Muscle layer of duodenum (tissue), 2 donors: Measurements from ENCODE around the gene ARHGEF28.

Experiments used
- H3K27ac ChIP-seq: one replicate; pipeline ENCODE4 v1.7.0; 2013; ENCODE audit warnings: mild to moderate bottlenecking, low read length
- H3K27me3 ChIP-seq: one replicate; pipeline ENCODE4 v1.7.0; 2013; ENCODE audit warnings: low read depth, mild to moderate bottlenecking, control low read depth, low read length
- H3K36me3 ChIP-seq, 2 donors: one replicate each; pipeline ENCODE4 v1.7.0; 2013; ENCODE audit warnings: low read length in 2 of 2, control low read depth in 1 of 2, mild to moderate bottlenecking in 1 of 2; ENCODE audit not compliant: insufficient read depth in 2 of 2, control insufficient read depth in 1 of 2
- H3K4me1 ChIP-seq, 2 donors: one replicate each; pipeline ENCODE4 v1.7.0; 2013; ENCODE audit warnings: low read length in 2 of 2, mild to moderate bottlenecking in 2 of 2, control low read depth in 1 of 2, moderate library complexity in 1 of 2; ENCODE audit not compliant: insufficient read depth in 2 of 2, control insufficient read depth in 1 of 2
- H3K4me3 ChIP-seq, 2 donors: one replicate each; pipeline ENCODE4 v1.7.0; 2013; ENCODE audit warnings: low read length in 2 of 2, low read depth in 1 of 2, mild to moderate bottlenecking in 1 of 2
- H3K9me3 ChIP-seq, 2 donors: one replicate each; pipeline ENCODE4 v1.7.0; 2013; ENCODE audit warnings: low read length in 2 of 2, control low read depth in 1 of 2, mild to moderate bottlenecking in 1 of 2; ENCODE audit not compliant: control insufficient read depth in 1 of 2
- donor health status: healthy.

The ARHGEF28 gene

DNA sequence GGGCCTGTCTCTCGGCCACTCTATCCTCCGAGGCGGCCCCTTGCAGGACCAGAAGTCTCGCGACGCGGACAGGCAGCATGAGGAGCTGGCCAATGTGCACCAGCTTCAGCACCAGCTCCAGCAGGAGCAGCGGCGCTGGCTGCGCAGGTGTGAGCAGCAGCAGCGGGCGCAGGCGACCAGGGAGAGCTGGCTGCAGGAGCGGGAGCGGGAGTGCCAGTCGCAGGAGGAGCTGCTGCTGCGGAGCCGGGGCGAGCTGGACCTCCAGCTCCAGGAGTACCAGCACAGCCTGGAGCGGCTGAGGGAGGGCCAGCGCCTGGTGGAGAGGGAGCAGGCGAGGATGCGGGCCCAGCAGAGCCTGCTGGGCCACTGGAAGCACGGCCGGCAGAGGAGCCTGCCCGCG lies 283.5 kb downstream of the ARHGEF28 start:
- no peaks in the 10 kb centered on the region for H3K4me1 ChIP-seq
- H3K36me3 ChIP-seq: no peaks in the 10 kb centered on the region
- no peaks in the 10 kb centered on the region for H3K9me3 ChIP-seq
- H3K27me3 ChIP-seq: no peaks in the 10 kb centered on the region
- no peak overlapping the region for H3K27ac ChIP-seq
- no peak overlapping the region for H3K4me3 ChIP-seq

DNA sequence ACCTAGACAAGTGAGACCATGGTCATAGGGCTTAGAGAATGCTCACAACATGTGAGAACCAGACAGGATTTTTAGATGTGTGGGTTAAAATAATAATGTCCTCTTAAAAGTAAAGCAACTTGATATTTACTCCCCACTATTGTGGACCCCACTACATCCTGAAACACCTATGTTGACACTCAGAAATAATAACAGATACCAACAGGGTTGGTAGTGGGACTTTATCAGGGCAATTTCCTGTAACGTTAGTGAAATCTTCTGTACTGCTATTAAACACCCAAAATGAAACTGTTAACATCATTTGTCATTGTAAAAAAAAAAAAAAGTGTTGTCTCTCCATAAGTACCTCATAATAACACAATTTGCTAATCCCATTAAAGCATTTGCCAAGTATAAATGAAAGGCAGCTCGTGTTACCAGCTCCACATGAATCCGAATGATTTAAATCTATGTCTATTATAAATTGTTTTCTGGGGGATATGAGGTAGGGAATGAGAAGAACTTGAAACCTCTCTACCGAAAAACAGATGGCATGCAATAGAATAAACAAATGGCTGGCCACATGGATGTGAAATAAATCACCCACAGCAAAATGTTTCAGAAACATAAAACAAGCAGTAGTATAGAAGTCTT lies 285.9 kb downstream of the ARHGEF28 start:
- H3K36me3 ChIP-seq: no peaks in the 10 kb centered on the region
- H3K4me3 ChIP-seq: no peak overlapping the region
- H3K9me3 ChIP-seq: no peaks in the 10 kb centered on the region
- H3K4me1 ChIP-seq: no peaks in the 10 kb centered on the region
- no peaks in the 10 kb centered on the region for H3K27me3 ChIP-seq
- H3K27ac ChIP-seq: no peak overlapping the region

DNA sequence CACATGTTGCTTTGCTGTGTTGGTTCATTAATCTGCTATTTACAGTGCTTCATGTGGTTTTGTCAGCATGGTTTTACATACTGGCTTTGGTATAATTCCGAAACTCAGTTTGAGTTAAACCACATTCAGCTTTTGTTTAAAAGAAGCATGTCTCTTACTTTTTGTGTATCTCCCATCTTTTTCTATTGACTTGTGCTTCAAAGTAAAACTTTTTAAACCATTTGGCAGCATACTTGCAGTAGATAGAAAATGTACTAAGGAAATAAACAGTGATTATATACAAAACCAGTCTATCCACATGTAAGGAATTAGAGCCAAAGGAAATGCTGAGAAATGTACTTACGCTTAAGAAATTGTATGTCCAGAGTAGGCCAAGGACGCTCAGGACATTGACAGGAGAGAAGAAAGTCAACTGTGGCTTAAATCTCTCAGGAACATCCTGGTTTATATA lies 286.9 kb downstream of the ARHGEF28 start:
- Histone ChIP-seq H3K4me3 (no peak overlapping the region), H3K27ac (no peak overlapping the region), H3K9me3 (no peaks in the 10 kb centered on the region), H3K36me3 (no peaks in the 10 kb centered on the region), H3K27me3 (no peaks in the 10 kb centered on the region), H3K4me1 (no peaks in the 10 kb centered on the region)

DNA sequence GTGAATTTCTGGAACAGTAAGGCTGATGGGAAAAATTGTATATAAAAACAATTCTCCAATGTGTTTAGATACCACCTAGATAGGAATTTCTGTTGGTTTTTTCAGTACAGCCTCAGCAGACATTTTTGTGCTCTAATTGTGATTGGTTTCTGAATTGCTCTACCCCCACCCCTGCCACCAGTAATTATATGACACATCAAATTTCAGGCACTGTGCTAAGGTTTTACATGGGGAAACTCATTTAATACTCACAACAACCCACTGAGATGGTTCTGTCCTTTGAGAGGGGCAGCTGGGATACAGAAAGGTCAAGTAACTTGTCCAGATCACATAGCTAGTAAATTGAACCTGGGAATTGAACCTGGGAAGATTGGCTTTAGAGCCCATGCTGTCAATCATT lies 288.0 kb downstream of the ARHGEF28 start:
- Histone ChIP-seq H3K36me3 (no peaks in the 10 kb centered on the region), H3K27me3 (no peaks in the 10 kb centered on the region), H3K4me3 (no peak overlapping the region), H3K4me1 (no peaks in the 10 kb centered on the region), H3K9me3 (no peaks in the 10 kb centered on the region), H3K27ac (no peak overlapping the region)

DNA sequence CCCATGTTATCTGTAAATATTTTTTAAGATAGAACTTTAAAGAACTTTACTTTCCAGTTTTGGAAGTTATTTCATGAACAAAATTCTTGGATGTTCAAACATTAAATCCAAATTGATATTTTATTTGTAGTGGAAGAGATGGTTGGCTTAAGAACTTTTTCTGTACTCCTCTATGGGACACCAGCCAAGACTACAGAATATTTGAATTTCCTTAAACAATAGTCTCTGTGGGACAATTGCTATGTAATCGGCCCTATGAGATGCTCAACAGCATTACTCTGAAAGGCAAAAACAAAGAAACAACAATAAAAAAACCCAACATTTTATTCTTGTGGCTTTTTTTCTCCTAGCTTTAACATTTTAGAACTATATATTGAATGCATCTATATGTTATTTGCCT lies 289.3 kb downstream of the ARHGEF28 start:
- Histone ChIP-seq H3K27ac (no peak overlapping the region), H3K4me3 (no peak overlapping the region), H3K9me3 (no peaks in the 10 kb centered on the region), H3K4me1 (no peaks in the 10 kb centered on the region), H3K27me3 (no peaks in the 10 kb centered on the region), H3K36me3 (no peaks in the 10 kb centered on the region)

DNA sequence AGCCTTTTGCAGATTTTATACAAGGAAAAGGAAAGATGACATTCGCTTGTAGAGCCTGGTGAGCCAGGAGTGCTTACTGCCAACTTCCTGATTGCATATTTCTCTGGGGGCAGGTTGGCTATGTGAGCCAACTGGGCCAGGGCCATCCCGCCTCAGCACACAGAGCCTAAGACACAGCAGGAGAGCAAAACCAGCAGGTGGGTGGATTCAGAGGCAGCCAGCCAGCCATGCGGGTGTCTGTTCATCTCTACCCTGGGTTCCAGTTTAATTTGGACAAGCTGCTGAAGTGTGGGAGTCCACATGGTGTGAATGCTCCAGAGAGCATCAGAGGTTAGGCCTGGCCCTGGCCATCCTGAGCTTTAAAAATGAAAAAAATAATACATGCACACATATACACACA lies 291.4 kb downstream of the ARHGEF28 start:
- Histone ChIP-seq H3K27ac (no peak overlapping the region), H3K4me3 (no peak overlapping the region), H3K9me3 (no peaks in the 10 kb centered on the region), H3K36me3 (no peaks in the 10 kb centered on the region), H3K4me1 (no peaks in the 10 kb centered on the region), H3K27me3 (no peaks in the 10 kb centered on the region)

DNA sequence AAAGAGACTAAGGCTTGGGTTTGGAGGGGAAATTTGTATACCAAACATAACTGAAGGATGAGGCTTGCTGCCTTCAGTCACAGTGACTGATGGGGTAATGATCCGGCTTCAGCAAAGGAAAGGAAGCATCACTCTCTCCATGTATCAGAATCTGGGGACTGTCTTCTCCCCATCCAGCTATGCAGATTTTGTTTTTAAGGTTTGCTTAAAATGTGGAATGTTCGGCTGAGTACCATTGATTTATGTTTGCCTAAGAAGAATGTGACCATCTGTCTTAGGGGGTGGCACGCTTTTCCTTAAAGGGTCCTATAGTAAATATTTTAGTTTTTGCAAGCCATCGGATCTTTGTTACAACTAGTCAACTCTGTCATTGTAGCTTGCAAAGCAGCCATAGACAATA lies 291.9 kb downstream of the ARHGEF28 start:
- H3K4me3 ChIP-seq: no peak overlapping the region
- no peaks in the 10 kb centered on the region for H3K27me3 ChIP-seq
- H3K36me3 ChIP-seq: no peaks in the 10 kb centered on the region
- no peaks in the 10 kb centered on the region for H3K9me3 ChIP-seq
- H3K4me1 ChIP-seq: no peaks in the 10 kb centered on the region
- H3K27ac ChIP-seq: no peak overlapping the region

DNA sequence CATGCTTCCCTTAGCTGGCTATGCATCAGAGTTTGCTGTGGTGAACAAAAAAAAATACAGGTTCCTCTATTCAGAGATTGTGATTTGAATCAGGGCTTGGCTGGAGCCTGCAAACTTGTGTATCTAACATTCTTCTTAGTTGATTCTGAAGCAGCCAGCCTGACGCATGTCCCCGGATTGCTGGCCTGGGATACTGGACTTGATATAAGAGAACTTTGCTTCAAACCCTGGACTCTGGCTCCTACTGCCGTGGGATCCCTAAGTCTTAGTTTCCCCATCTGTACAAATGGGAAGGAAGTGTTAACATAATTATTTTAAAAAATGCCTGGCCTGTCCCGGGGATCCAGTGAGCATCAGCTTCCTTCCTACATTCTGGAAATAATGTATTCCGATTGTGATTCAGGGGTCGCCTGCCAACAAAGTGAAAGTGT lies 292.8 kb downstream of the ARHGEF28 start:
- H3K9me3 ChIP-seq: no peaks in the 10 kb centered on the region
- no peaks in the 10 kb centered on the region for H3K4me1 ChIP-seq
- no peak overlapping the region for H3K27ac ChIP-seq
- H3K27me3 ChIP-seq: no peaks in the 10 kb centered on the region
- no peaks in the 10 kb centered on the region for H3K36me3 ChIP-seq
- no peak overlapping the region for H3K4me3 ChIP-seq

DNA sequence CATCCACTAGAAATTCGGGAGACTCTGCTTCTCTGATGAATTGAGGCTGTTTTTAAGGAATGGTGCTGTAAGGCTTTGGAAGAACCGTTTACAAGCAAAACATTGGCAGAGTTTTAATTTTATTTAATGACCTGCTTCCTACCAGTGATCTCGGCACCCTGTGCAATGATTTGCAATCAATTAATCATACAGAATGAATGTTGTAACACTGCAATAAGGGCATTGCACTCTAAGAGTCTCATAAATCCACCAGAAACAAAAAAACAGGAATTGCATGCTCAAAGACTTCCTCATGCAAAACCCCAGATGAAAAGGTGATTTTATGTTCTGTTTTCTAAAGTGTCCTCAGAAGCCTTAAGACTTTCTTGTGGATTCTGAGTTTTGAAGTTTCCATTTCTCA lies 295.7 kb downstream of the ARHGEF28 start:
- H3K4me3 ChIP-seq: no peak overlapping the region
- no peaks in the 10 kb centered on the region for H3K9me3 ChIP-seq
- H3K36me3 ChIP-seq: no peaks in the 10 kb centered on the region
- H3K27me3 ChIP-seq: no peaks in the 10 kb centered on the region
- no peaks in the 10 kb centered on the region for H3K4me1 ChIP-seq
- H3K27ac ChIP-seq: no peak overlapping the region

DNA sequence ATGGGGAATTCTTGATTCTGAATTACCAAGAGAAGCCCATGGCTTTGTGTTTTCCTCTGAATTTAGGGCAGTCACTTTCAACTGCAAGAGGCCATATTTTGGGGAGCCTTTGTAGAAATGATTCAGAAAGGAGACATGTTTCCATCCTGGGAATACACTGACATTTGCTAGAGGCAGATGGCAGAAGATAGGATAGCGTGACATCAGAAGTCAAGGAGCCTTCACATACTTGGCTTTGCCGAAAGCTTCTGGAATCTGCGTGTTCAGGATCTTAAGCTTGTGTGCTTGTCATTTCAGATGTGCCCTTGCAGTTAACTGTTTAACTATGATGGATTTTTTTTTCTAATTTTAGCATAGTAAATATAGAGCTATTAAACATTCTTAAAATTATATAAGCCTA lies 296.2 kb downstream of the ARHGEF28 start:
- no peaks in the 10 kb centered on the region for H3K36me3 ChIP-seq
- no peak overlapping the region for H3K4me3 ChIP-seq
- no peaks in the 10 kb centered on the region for H3K9me3 ChIP-seq
- no peaks in the 10 kb centered on the region for H3K4me1 ChIP-seq
- no peak overlapping the region for H3K27ac ChIP-seq
- H3K27me3 ChIP-seq: no peaks in the 10 kb centered on the region

DNA sequence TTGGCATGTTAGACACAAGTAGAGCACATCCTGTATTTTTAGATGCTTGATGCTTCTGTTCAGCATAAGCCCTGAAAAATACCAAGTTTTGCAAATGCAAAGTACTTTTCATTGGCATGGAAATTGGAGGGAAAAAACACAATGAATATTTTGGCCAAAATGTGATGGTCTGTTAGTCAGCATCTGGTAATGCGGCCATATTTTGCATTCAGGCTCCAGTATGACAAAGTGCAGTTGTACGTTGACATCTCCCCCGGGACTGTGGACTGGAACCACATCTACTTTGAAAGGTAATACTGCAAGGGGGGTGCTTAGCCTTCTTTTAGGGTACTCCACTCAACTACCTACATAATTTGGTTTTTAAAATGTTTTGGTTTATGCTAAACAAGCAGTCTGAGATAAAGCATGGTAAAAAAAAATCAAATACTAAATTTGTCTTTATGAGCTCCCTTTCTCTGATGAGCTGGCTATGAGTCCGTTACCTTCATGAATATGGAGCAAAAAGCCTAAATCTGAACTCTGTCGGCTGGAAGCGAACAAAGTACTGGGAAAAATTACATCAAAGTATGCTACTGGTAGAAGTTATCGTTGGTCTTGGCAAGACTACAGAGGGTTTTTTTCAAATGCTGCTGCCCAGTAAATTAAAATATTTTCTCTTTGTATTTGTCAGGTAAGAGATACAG lies 297.0 kb downstream of the ARHGEF28 start:
- Histone ChIP-seq H3K4me3 (no peak overlapping the region), H3K4me1 (no peaks in the 10 kb centered on the region), H3K27ac (no peak overlapping the region), H3K9me3 (no peaks in the 10 kb centered on the region), H3K27me3 (no peaks in the 10 kb centered on the region), H3K36me3 (no peaks in the 10 kb centered on the region)
